Islet precursor cell (in vitro differentiated cells): ENCODE measurements around the gene TMEM176B.
"Not testable (repeated sequence)": the region's sequence is repeated elsewhere in the genome, so short reads cannot be mapped to it uniquely, and the experiment has no call there.

Experiments used
- DNase-seq: peaks from one replicate; pipeline ENCODE4 v3.0.0-alpha.2; 2018

The TMEM176B gene

GRCh38 chr7:150820578-150821198 is 20.5 kb upstream of the TMEM176B start:
- peak; percentile 83 for DNase-seq

- DNase-seq, result no peak
Observed at GRCh38 chr7:150820148-150820547, 20.0 kb upstream of the TMEM176B start.

GRCh38 chr7:150818971-150819370 is 18.8 kb upstream of the TMEM176B start:
- no peak for DNase-seq

GRCh38 chr7:150814328-150815001 is 14.3 kb upstream of the TMEM176B start:
- no peak for DNase-seq

GRCh38 chr7:150807616-150808438 is 7.7 kb upstream of the TMEM176B start:
- not testable (repeated sequence) for DNase-seq

- no peak for DNase-seq
Observed at GRCh38 chr7:150806863-150807262, 6.7 kb upstream of the TMEM176B start.

- no peak for DNase-seq
Observed at GRCh38 chr7:150806454-150806853, 6.3 kb upstream of the TMEM176B start.

GRCh38 chr7:150805864-150806263 is 5.7 kb upstream of the TMEM176B start:
- no peak for DNase-seq

- DNase-seq, result no peak
Observed at GRCh38 chr7:150804802-150805201, 4.6 kb upstream of the TMEM176B start.

GRCh38 chr7:150803161-150803860 is 3.1 kb upstream of the TMEM176B start:
- DNase-seq, result no peak

GRCh38 chr7:150801946-150802771 is 2.0 kb upstream of the TMEM176B start:
- DNase-seq, result no peak

- DNase-seq, result no peak
Observed at GRCh38 chr7:150801242-150801945, 1.2 kb upstream of the TMEM176B start.

- no peak for DNase-seq
Observed at GRCh38 chr7:150800581-150801241, 547 bp upstream of the TMEM176B start, which contains the start of gene TMEM176A. TSS of gene TMEM176A (plus strand) at chr7:150800769. CDS start at chr7:150801551, 782 bp downstream.

GRCh38 chr7:150799156-150799555 is 1.0 kb downstream of the TMEM176B start:
- no peak for DNase-seq

- no peak for DNase-seq
Observed at GRCh38 chr7:150797661-150798060, 2.5 kb downstream of the TMEM176B start.

GRCh38 chr7:150793569-150794238 is 6.5 kb downstream of the TMEM176B start:
- DNase-seq, result peak; percentile 77

GRCh38 chr7:150791746-150792452 is 8.3 kb downstream of the TMEM176B start:
- DNase-seq, result no peak

GRCh38 chr7:150791304-150791703 is 8.9 kb downstream of the TMEM176B start:
- no peak for DNase-seq

GRCh38 chr7:150790416-150791075 is 9.6 kb downstream of the TMEM176B start:
- DNase-seq, result no peak
